ENCODE data around the gene CNOT6.
A peak's percentile ranks its signal among the peaks of the same experiment; 100 is the strongest.
"Not testable (repeated sequence)": the region's sequence is repeated elsewhere in the genome, so short reads cannot be mapped to it uniquely, and the experiment has no call there.

CNOT6 gene

GRCh38 chr5:180494060-180494509 is at the start of gene CNOT6:
Gene CNOT6 (plus strand): TSS chr5:180494379. CDS start chr5:180529277, 34,898 bp downstream.
- DNase-seq = peak; percentile 95

GRCh38 chr5:180454752-180455151 is 39.4 kb upstream of the CNOT6 start:
- DNase-seq = no peak

GRCh38 chr5:180455872-180456271 is 38.3 kb upstream of the CNOT6 start:
- no peak for DNase-seq

GRCh38 chr5:180456792-180457191 is 37.4 kb upstream of the CNOT6 start:
- no peak for DNase-seq

- not testable (repeated sequence) for DNase-seq
These were observed 35.1 kb upstream of the CNOT6 start for GRCh38 chr5:180458852-180459673.

- DNase-seq = not testable (repeated sequence)
These were observed 34.5 kb upstream of the CNOT6 start for GRCh38 chr5:180459674-180460142.

GRCh38 chr5:180460834-180461233 is 33.3 kb upstream of the CNOT6 start:
- no peak for DNase-seq

GRCh38 chr5:180461303-180461702 is 32.9 kb upstream of the CNOT6 start:
- DNase-seq = no peak

- DNase-seq = no peak
These were observed 30.8 kb upstream of the CNOT6 start for GRCh38 chr5:180463216-180463900.

DNA sequence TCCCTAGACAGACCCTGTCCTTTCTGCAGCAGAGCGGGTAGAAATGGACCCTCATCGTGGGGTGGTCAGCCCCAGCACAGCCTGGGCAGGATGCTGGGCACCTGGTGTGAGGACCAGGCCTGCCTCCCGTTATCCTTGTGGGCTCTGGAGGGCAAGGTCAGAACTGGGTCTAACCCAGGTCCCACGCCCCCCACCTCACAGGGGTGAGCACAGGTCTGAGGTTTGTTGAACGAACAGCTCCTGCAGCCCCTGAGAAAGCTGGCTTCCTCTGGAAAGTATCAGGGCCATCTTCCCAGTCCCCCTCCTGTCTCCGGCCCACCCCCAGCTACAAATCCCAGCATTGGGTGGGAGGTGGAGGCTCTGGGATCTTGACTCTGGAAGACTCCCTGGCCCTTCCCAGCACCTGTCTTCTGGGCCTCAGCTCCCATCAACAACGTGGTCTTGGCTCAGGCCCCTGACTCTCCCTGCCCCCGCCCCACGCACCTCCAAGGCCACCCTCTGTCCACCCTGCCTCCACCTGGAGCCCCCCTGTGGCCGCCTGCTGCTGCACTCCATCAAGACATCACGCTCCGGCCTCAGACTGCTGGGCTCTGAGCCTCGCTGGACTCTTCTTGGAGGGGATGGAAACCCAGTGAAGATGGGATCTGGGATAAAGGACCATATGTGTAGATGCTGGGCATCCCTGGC is 30.1 kb upstream of the CNOT6 start:
- no peak for DNase-seq

DNA sequence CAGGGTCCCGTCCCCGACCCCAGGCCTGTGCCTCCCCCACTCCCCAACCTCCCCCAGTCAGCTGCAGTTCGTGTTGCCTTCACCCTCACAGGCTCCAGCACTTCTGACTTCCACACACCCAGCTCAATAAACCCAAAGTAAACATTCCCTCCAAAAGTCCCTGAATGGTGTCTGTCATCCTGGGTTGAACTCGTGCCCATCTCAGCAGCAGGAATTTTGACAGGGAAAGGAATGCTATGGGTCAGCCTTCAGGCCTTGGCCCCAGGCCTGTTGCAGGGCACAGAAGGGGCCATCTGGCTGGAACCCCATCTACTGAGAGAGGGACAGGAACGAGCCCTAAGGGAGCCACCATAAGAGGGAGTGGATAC is 29.6 kb upstream of the CNOT6 start:
- DNase-seq = no peak

DNA sequence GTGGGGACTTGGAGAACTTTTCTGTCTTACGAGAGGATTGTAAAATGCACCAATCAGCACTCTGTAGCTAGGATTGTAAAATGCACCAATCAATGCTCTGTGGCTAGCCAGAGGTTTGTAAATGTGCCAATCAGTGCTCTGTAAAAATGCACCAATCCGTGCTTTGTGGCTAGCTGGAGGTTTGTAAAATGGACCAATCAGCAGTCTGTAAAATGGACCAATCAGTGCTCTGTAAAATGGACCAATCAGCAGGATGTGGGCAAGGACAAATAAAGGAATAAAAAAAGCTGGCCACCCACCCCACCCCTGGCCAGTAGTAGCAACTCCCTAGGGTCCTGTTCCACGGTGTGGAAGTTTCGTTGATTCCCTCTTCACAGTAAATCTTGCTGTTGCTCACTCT is 29.1 kb upstream of the CNOT6 start:
- not testable (repeated sequence) for DNase-seq

- DNase-seq = no peak
These were observed 27.9 kb upstream of the CNOT6 start for GRCh38 chr5:180466316-180466715.

- DNase-seq = no peak
These were observed 26.9 kb upstream of the CNOT6 start for GRCh38 chr5:180467028-180467975.

DNA sequence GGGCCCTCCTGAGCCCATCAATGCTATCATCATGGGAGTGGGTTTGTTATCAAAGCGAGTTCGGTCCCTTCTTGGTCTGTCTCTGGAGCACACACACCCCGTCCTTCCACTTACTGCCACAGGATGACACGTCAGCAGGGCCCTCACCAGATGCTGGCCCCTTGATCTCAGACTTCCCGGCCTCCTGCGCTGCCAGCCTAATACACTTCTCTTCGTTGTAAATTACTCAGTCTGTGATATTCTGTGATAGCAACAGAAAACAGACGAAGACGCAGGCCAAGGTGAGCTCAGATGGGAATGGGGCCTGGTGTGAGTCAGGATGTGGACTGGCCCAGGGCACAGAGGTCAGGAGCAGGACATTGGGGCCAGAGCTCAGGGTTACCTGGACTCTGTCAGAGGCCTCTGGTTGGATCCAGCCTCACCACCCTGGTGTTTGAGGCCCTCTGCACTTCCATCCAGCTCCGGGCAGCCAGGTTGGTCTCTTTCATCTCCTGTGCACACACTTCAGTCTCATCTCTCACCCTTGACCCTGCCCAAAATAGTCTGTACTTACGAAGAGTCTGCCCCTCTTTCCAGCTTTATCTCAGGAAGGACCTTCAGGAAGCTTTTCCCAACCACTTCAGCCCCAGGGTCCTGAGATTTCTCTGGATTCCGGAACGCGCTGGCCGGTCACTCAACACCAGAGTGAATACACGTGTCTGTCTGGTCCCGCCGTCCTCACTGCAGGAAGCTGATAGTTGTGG is 26.0 kb upstream of the CNOT6 start:
- DNase-seq = no peak

- no peak for DNase-seq
These were observed 25.2 kb upstream of the CNOT6 start for GRCh38 chr5:180468732-180469585.

- DNase-seq = no peak
These were observed 24.7 kb upstream of the CNOT6 start for GRCh38 chr5:180469586-180469865.

GRCh38 chr5:180469866-180470265 is 24.3 kb upstream of the CNOT6 start:
- DNase-seq = no peak

DNA sequence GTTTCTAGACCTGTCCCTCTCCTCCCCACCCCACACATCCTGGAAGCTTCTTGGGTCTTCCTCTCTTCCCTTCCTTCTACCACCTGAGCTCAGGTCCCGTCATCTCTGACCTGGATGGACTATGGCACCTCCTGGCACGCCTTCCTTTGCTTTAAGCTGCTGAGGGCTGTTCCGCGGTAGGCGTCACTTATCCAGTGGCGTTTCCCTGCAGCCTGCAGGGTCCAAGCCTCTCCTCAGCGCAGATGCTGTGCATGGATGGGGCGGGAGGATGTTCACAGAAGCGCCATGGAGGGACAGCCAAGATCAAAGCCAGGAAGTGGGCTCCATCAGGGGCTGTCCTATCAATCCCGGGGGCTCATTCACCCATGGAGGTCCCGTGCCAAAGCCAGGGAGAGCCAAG is 23.8 kb upstream of the CNOT6 start:
- no peak for DNase-seq

GRCh38 chr5:180470966-180471582 is 23.1 kb upstream of the CNOT6 start:
- DNase-seq = peak; percentile 59

Data from CD4-positive, alpha-beta T cell treated with Interleukin-17A for 1 hour (primary cell).